ENCODE measurements around the gene SPTBN2. TPM values are rescaled to one million over a fixed set of nuclear protein-coding genes. Genes with fewer than 3 reads are reported as not detected.

The SPTBN2 gene
- total RNA-seq, 1 experiment from 2014 or later: 51.0 TPM

GRCh38 chr11:66659763-66660162 lies 69.3 kb downstream of the SPTBN2 start:
- Histone ChIP-seq H3K27me3 (ENCODE audit: insufficient read depth, low read depth) (no peaks in the 10 kb centered on the region), H3K4me3 (no peak overlapping the region), H3K4me1 (replicated peaks; ENCODE audit: insufficient read depth) (no peaks in the 10 kb centered on the region), H3K9me2 (ENCODE audit: insufficient read depth) (no peaks in the 10 kb centered on the region), H3F3A (ENCODE audit: insufficient read depth, low read depth) (peaks cover 53% of the 10 kb centered on the region; the same call in 1 of the 2 replicates), H2AFZ (no peak overlapping the region), H3K9me3 (ENCODE audit: insufficient read depth, low read depth) (no peaks in the 10 kb centered on the region), H4K20me1 (ENCODE audit: insufficient read depth) (peaks cover 49% of the 10 kb centered on the region), H3K79me2 (ENCODE audit: low read depth) (peaks cover 10% of the 10 kb centered on the region), H3K27ac (no peak overlapping the region), H3K4me2 (no peak overlapping the region), H3K36me3 (ENCODE audit: low read depth) (peaks cover 11% of the 10 kb centered on the region; the same call in 1 of the 2 replicates)
- TF ChIP-seq CTCF (conservative IDR thresholded peaks at IDR 0.05) (no peak), EZH2 (IDR thresholded peaks at IDR 0.05; ENCODE audit: low read depth) (no peak)
- intact Hi-C loops (cut with micrococcal nuclease; ENCODE audit: unreplicated experiment): no loop called here
- ChIA-PET POLR2A (ENCODE audit: unreplicated experiment) (no interaction called here), CTCF (interaction anchor here (0.6 to 0.7 kb wide), 4 partner anchors 14 to 290 kb away, joined by 3 to 16 read pairs (median 6); no protein-coding TSS in a partner anchor)
- no TSS peak for BruUV-seq (replicated peaks)
- DNase-seq: no peak

- no peak overlapping the region for H2AFZ ChIP-seq
- intact Hi-C loops (cut with micrococcal nuclease; ENCODE audit: unreplicated experiment): no loop called here
- peaks cover 39% of the 10 kb centered on the region for H3K79me2 ChIP-seq (ENCODE audit: low read depth)
- H3K9me3 ChIP-seq (ENCODE audit: insufficient read depth, low read depth): no peaks in the 10 kb centered on the region
- no TSS peak for BruUV-seq (replicated peaks)
- peak; percentile 12 to 47 for DNase-seq
- ChIA-PET POLR2A (ENCODE audit: unreplicated experiment) (no interaction called here), CTCF (no interaction called here)
- H3K4me2 ChIP-seq: no peak overlapping the region
- no peak overlapping the region for H3K4me3 ChIP-seq
- no peaks in the 10 kb centered on the region for H3K9me2 ChIP-seq (ENCODE audit: insufficient read depth)
- no peaks in the 10 kb centered on the region for H3K4me1 ChIP-seq (replicated peaks; ENCODE audit: insufficient read depth)
- H3F3A ChIP-seq (ENCODE audit: insufficient read depth, low read depth): peaks cover 76% of the 10 kb centered on the region; the same call in 1 of the 2 replicates
- no peak for TF ChIP-seq CTCF (conservative IDR thresholded peaks at IDR 0.05)
- TF ChIP-seq EZH2 (IDR thresholded peaks at IDR 0.05; ENCODE audit: low read depth): no peak
- H3K36me3 ChIP-seq (ENCODE audit: low read depth): peaks cover 28% of the 10 kb centered on the region; the same call in 1 of the 2 replicates
- H3K27ac ChIP-seq: no peak overlapping the region
- peaks cover 63% of the 10 kb centered on the region for H4K20me1 ChIP-seq (ENCODE audit: insufficient read depth)
- no peaks in the 10 kb centered on the region for H3K27me3 ChIP-seq (ENCODE audit: insufficient read depth, low read depth)
Measured at GRCh38 chr11:66653123-66653522, 75.9 kb downstream of the SPTBN2 start.

GRCh38 chr11:66652651-66653050 lies 76.4 kb downstream of the SPTBN2 start:
- CTCF ChIA-PET: no interaction called here
- Histone ChIP-seq H3K4me2 (no peak overlapping the region), H3K4me1 (replicated peaks; ENCODE audit: insufficient read depth) (no peaks in the 10 kb centered on the region), H3K79me2 (ENCODE audit: low read depth) (peaks cover 43% of the 10 kb centered on the region), H3F3A (ENCODE audit: insufficient read depth, low read depth) (peaks cover 73% of the 10 kb centered on the region; the same call in 1 of the 2 replicates), H3K27ac (no peak overlapping the region), H2AFZ (no peak overlapping the region), H3K9me3 (ENCODE audit: insufficient read depth, low read depth) (no peaks in the 10 kb centered on the region), H3K36me3 (ENCODE audit: low read depth) (peaks cover 25% of the 10 kb centered on the region; the same call in 1 of the 2 replicates), H3K4me3 (no peak overlapping the region), H3K27me3 (ENCODE audit: insufficient read depth, low read depth) (no peaks in the 10 kb centered on the region), H3K9me2 (ENCODE audit: insufficient read depth) (no peaks in the 10 kb centered on the region), H4K20me1 (ENCODE audit: insufficient read depth) (peaks cover 64% of the 10 kb centered on the region)
- TF ChIP-seq EZH2 (IDR thresholded peaks at IDR 0.05; ENCODE audit: low read depth) (no peak), CTCF (conservative IDR thresholded peaks at IDR 0.05) (no peak)
- BruUV-seq (replicated peaks): no TSS peak
- POLR2A ChIA-PET (ENCODE audit: unreplicated experiment): no interaction called here
- DNase-seq: no peak
- intact Hi-C loops (cut with micrococcal nuclease; ENCODE audit: unreplicated experiment): no loop called here

Data from PC-9 (cell line).